ENCODE data around the gene MYH16.
"Not testable (repeated sequence)": the region's sequence is repeated elsewhere in the genome, so short reads cannot be mapped to it uniquely, and the experiment has no call there.

Gene MYH16

DNA sequence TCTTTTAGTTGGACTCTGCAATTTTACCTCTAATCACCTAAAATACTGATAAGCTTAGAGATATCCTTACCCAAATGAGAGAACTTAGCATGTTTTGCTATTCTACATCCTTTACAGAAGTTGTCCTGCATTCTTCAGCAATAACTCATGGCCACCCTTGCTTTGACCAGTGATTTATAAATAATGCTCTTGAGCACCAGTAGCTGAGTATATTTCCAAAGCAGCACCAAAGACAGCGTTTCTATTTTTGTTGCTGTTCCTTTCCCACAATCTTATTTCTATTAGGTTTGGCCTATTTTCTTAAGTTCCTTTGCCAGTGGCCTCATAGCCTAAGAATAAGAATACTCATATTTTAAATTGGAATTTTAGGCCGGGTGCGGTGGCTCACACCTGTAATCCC, 68.0 kb downstream of the MYH16 start:
- Histone ChIP-seq H3K4me3 (ENCODE audit: insufficient read depth, low read depth, low read length, poor library complexity, severe bottlenecking) (no peak overlapping the region), H3K27ac (ENCODE audit: insufficient read depth, low read length, poor library complexity, severe bottlenecking) (no peak overlapping the region), H3K27me3 (replicated peaks; ENCODE audit: control insufficient read depth, insufficient read depth, low read length, poor library complexity, severe bottlenecking) (no peaks in the 10 kb centered on the region), H3K4me1 (ENCODE audit: control insufficient read depth, insufficient read depth, low read length, poor library complexity, severe bottlenecking) (no peaks in the 10 kb centered on the region), H3K36me3 (ENCODE audit: control insufficient read depth, insufficient read depth, low read length) (peaks cover 51% of the 10 kb centered on the region), H3K9me3 (ENCODE audit: control insufficient read depth, low read length) (no peaks in the 10 kb centered on the region)
- no peak for DNase-seq

DNA sequence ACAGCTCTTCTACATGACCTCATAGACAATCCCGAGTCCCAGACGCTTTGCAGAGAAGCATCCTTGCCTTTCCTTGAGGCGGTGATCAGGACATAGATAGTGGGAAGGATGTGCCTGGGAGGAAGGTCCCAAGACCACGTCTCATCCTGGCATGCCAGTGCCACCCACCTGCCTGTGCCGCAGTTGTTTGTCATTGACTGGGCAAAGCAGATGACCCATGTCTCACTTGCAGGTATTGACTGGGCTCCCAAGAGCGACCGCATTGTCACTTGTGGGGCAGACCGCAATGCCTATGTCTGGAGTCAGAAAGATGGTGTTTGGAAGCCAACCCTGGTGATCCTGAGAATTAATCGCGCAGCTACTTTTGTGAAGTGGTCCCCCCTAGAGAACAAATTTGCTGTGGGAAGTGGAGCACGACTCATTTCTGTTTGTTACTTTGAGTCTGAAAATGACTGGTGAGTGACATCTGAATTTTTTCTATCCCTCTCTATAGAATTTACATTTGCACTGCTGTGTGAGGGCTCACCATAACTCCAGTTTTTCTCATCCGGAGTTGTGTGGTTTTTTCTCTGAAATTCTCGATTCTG, 71.5 kb downstream of the MYH16 start:
- DNase-seq = no peak
- Histone ChIP-seq H3K4me1 (ENCODE audit: control insufficient read depth, insufficient read depth, low read length, poor library complexity, severe bottlenecking) (no peaks in the 10 kb centered on the region), H3K36me3 (ENCODE audit: control insufficient read depth, insufficient read depth, low read length) (peaks cover 61% of the 10 kb centered on the region), H3K4me3 (ENCODE audit: insufficient read depth, low read depth, low read length, poor library complexity, severe bottlenecking) (no peak overlapping the region), H3K27me3 (replicated peaks; ENCODE audit: control insufficient read depth, insufficient read depth, low read length, poor library complexity, severe bottlenecking) (no peaks in the 10 kb centered on the region), H3K27ac (ENCODE audit: insufficient read depth, low read length, poor library complexity, severe bottlenecking) (no peak overlapping the region), H3K9me3 (ENCODE audit: control insufficient read depth, low read length) (no peaks in the 10 kb centered on the region)

DNA sequence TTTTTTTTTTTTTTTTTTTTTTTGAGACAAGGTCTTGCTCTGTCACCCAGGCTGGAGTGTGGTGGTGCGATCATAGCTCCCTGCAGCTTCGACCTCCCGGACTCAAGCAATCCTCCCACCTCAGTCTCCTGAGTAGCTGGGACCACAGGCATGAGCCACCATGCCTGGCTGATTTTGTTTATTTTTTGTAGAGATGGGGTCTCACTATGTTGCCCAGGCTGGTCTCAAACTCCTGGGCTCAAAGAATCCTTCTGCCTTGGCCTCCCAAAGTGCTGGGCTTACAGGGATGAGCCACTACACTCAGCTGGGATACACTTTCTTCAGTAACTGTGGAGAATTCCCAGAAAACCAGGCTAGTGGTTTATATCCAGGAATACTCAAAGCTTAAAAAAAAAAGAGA, 78.0 kb downstream of the MYH16 start:
- H3K4me3 ChIP-seq (ENCODE audit: insufficient read depth, low read depth, low read length, poor library complexity, severe bottlenecking); H3K9me3 ChIP-seq (ENCODE audit: control insufficient read depth, low read length); H3K27ac ChIP-seq (ENCODE audit: insufficient read depth, low read length, poor library complexity, severe bottlenecking); H3K4me1 ChIP-seq (ENCODE audit: control insufficient read depth, insufficient read depth, low read length, poor library complexity, severe bottlenecking); H3K27me3 ChIP-seq (replicated peaks; ENCODE audit: control insufficient read depth, insufficient read depth, low read length, poor library complexity, severe bottlenecking); DNase-seq: not testable (repeated sequence)
- peaks cover 75% of the 10 kb centered on the region for H3K36me3 ChIP-seq (ENCODE audit: control insufficient read depth, insufficient read depth, low read length)

DNA sequence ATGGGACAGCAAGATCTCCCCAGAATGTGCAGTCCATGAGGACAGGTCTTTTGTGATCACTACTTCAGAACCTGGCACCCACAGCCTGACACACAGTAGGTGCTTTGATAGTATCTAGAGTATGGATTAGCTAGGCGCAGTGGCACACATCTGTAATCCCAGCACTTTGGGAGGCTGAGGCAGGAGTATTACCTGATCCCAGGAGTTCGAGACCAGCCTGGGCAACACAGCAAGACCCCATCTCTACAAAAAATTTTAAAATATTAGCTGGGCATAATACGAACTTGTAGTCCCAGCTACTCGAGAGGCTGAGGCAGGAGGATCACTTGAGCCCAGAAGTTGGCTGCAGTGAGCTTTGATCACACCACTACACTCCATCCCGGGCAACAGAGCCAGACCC, 79.6 kb downstream of the MYH16 start:
- H3K27ac ChIP-seq (ENCODE audit: insufficient read depth, low read length, poor library complexity, severe bottlenecking) = no peak overlapping the region
- H3K9me3 ChIP-seq (ENCODE audit: control insufficient read depth, low read length) = no peaks in the 10 kb centered on the region
- H3K36me3 ChIP-seq (ENCODE audit: control insufficient read depth, insufficient read depth, low read length) = peaks cover 71% of the 10 kb centered on the region
- no peaks in the 10 kb centered on the region for H3K4me1 ChIP-seq (ENCODE audit: control insufficient read depth, insufficient read depth, low read length, poor library complexity, severe bottlenecking)
- no peak for DNase-seq
- H3K27me3 ChIP-seq (replicated peaks; ENCODE audit: control insufficient read depth, insufficient read depth, low read length, poor library complexity, severe bottlenecking) = no peaks in the 10 kb centered on the region
- no peak overlapping the region for H3K4me3 ChIP-seq (ENCODE audit: insufficient read depth, low read depth, low read length, poor library complexity, severe bottlenecking)

DNA sequence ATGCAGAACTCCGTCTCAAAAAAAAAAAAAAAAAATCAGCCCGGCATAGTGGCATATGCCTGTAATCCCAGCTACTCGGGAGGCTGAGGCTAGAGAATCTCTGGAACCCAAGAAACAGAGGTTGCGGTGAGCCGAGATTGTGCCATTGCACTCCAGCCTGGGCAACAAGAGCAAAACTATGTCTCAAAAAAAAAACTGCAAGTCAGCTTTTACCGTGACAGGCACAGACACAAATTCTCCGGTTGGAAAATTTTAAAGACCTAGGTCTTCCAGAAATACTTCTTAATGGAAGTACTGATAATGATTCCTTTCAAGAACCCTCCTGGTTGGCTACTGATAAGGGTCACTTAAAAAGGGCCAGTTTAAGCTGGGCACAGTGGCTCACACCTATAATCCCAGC, 82.5 kb downstream of the MYH16 start:
- H3K4me3 ChIP-seq (ENCODE audit: insufficient read depth, low read depth, low read length, poor library complexity, severe bottlenecking) = no peak overlapping the region
- H3K27me3 ChIP-seq (replicated peaks; ENCODE audit: control insufficient read depth, insufficient read depth, low read length, poor library complexity, severe bottlenecking) = no peaks in the 10 kb centered on the region
- H3K4me1 ChIP-seq (ENCODE audit: control insufficient read depth, insufficient read depth, low read length, poor library complexity, severe bottlenecking) = no peaks in the 10 kb centered on the region
- H3K36me3 ChIP-seq (ENCODE audit: control insufficient read depth, insufficient read depth, low read length) = peaks cover 74% of the 10 kb centered on the region
- no peak for DNase-seq
- H3K27ac ChIP-seq (ENCODE audit: insufficient read depth, low read length, poor library complexity, severe bottlenecking) = no peak overlapping the region
- H3K9me3 ChIP-seq (ENCODE audit: control insufficient read depth, low read length) = no peaks in the 10 kb centered on the region

DNA sequence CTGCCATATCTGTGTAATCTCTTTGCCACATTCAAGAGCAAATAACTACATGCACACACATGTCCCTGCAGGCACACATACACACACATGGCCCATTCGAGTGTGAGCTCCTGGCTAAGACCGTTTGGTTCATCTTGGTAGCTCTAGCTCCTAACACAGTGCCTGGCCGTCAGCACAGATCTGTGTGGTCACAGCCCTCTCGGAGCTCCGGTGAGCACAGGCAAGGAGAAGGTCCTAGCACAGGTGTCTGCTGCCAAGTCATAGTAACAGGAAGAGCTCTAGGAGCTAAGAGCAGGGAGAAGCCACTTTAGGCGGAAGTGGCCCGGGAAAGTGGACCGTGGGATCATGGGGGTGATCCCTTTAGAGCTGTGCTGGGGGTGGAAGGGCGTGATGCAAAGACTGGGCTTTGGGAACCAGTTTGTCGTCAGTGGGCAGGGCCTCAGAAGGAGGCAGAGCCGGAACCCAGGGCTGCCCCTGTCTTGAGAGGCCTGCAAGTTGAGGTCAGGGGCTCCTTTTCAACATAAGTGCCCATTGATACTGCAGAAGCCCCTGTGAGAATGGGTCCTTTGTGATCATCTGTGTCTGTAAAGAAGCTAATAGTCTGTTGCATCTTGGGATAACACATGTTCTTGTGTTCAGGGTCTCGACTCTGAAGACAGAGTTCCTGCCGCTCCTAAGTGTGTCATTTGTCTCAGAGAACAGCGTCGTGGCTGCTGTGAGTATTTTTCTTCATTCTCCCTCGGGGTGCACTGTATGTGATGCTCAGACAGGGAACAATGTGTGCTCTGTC, 85.3 kb downstream of the MYH16 start:
- no peaks in the 10 kb centered on the region for H3K27me3 ChIP-seq (replicated peaks; ENCODE audit: control insufficient read depth, insufficient read depth, low read length, poor library complexity, severe bottlenecking)
- no peak overlapping the region for H3K27ac ChIP-seq (ENCODE audit: insufficient read depth, low read length, poor library complexity, severe bottlenecking)
- no peak overlapping the region for H3K4me3 ChIP-seq (ENCODE audit: insufficient read depth, low read depth, low read length, poor library complexity, severe bottlenecking)
- no peak for DNase-seq
- peaks cover 57% of the 10 kb centered on the region for H3K36me3 ChIP-seq (ENCODE audit: control insufficient read depth, insufficient read depth, low read length)
- no peaks in the 10 kb centered on the region for H3K9me3 ChIP-seq (ENCODE audit: control insufficient read depth, low read length)
- H3K4me1 ChIP-seq (ENCODE audit: control insufficient read depth, insufficient read depth, low read length, poor library complexity, severe bottlenecking) = no peaks in the 10 kb centered on the region

DNA sequence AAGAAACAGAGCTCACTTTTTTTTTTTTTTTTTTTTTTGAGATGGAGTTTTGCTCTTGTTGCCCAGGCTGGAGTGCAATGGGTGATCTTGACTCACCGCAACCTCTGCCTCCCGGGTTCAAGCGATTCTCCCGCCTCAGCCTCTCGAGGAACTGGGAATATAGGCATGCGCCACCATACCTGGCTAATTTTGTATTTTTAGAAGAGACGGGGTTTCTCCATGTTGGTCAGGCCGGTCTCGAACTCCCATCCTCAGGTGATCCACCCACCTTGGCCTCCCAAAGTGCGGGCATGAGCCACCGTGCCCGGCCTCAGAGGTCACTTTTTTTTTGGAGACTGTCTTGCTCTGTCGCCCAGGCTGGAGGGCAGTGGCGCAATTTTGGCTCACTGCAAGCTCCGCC, 85.9 kb downstream of the MYH16 start:
- H3K9me3 ChIP-seq (ENCODE audit: control insufficient read depth, low read length); H3K4me1 ChIP-seq (ENCODE audit: control insufficient read depth, insufficient read depth, low read length, poor library complexity, severe bottlenecking); H3K4me3 ChIP-seq (ENCODE audit: insufficient read depth, low read depth, low read length, poor library complexity, severe bottlenecking); H3K27ac ChIP-seq (ENCODE audit: insufficient read depth, low read length, poor library complexity, severe bottlenecking); DNase-seq; H3K27me3 ChIP-seq (replicated peaks; ENCODE audit: control insufficient read depth, insufficient read depth, low read length, poor library complexity, severe bottlenecking): not testable (repeated sequence)
- H3K36me3 ChIP-seq (ENCODE audit: control insufficient read depth, insufficient read depth, low read length) = peaks cover 62% of the 10 kb centered on the region

DNA sequence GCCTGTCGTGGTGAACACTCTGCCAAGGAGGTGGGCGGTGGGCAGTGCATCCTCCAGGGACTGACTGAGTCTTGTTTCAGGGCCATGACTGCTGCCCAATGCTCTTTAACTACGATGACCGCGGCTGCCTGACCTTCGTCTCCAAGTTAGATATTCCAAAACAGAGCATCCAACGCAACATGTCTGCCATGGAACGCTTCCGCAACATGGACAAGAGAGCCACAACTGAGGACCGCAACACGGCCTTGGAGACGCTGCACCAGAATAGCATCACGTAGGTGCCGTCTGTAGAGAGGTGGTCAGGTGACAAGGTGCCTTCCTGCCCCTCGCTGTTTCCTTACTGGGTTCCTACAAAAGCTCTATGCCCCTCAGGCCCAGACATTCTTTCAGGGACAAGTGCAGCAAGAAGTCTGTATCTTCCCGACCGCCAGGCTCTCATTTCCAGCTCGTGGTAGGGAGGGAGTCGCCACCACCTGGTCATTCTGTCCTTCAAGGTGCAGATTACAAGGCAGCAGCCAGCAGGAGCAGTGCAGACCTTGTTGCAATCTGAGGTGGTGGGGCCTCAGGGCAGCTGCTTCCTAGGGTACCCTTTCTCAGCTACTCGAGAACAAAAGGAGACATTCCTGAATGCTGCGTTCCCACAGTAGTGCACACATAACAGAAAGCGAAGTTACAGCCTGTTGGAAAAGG, 87.0 kb downstream of the MYH16 start:
- H3K4me3 ChIP-seq (ENCODE audit: insufficient read depth, low read depth, low read length, poor library complexity, severe bottlenecking) = no peak overlapping the region
- H3K9me3 ChIP-seq (ENCODE audit: control insufficient read depth, low read length) = no peaks in the 10 kb centered on the region
- H3K36me3 ChIP-seq (ENCODE audit: control insufficient read depth, insufficient read depth, low read length) = peaks cover 63% of the 10 kb centered on the region
- H3K27me3 ChIP-seq (replicated peaks; ENCODE audit: control insufficient read depth, insufficient read depth, low read length, poor library complexity, severe bottlenecking) = no peaks in the 10 kb centered on the region
- no peaks in the 10 kb centered on the region for H3K4me1 ChIP-seq (ENCODE audit: control insufficient read depth, insufficient read depth, low read length, poor library complexity, severe bottlenecking)
- H3K27ac ChIP-seq (ENCODE audit: insufficient read depth, low read length, poor library complexity, severe bottlenecking) = no peak overlapping the region
- DNase-seq = no peak
